GM23248 (cell line): Measurements from ENCODE around the gene NGB. TPM values are rescaled to one million over a fixed set of nuclear protein-coding genes. Genes with fewer than 3 reads are reported as not detected.

ENCODE experiments used
- DNase-seq: peaks from one replicate; pipeline ENCODE4 v3.0.0-alpha.2; 2015
- H2AFZ ChIP-seq: fragments of 200-600 bp; sonication (generic); 2 replicates; pipeline ENCODE4 v1.6.1; 2016; ENCODE audit warnings: antibody characterized with exemption
- H3F3A ChIP-seq: fragments of 200-600 bp; sonication (generic); 2 replicates; pipeline ENCODE4 v1.6.1; 2016; ENCODE audit warnings: mild to moderate bottlenecking, antibody characterized with exemption, mixed run types; ENCODE audit not compliant: insufficient read depth
- H3K27ac ChIP-seq: fragments of 200-600 bp; sonication (generic); 2 replicates; pipeline ENCODE4 v1.5.1; 2016; ENCODE audit warnings: mild to moderate bottlenecking
- H3K27me3 ChIP-seq: fragments of 200-600 bp; sonication (generic); replicated peaks from 2 replicates; pipeline ENCODE4 v1.6.1; 2016; ENCODE audit warnings: mild to moderate bottlenecking; ENCODE audit not compliant: insufficient read depth
- H3K36me3 ChIP-seq: fragments of 200-600 bp; sonication (generic); 2 replicates; pipeline ENCODE4 v1.6.1; 2016; ENCODE audit warnings: low read depth, mild to moderate bottlenecking
- H3K4me1 ChIP-seq: fragments of 200-600 bp; sonication (generic); 2 replicates; pipeline ENCODE4 v1.6.1; 2016; ENCODE audit warnings: mild to moderate bottlenecking; ENCODE audit not compliant: insufficient read depth
- H3K4me2 ChIP-seq: fragments of 200-600 bp; sonication (generic); one replicate; pipeline ENCODE4 v1.6.1; 2016; ENCODE audit warnings: mild to moderate bottlenecking; ENCODE audit not compliant: unreplicated experiment
- H3K4me3 ChIP-seq: fragments of 200-600 bp; sonication (generic); 2 replicates; pipeline ENCODE4 v1.5.1; 2016; ENCODE audit warnings: mild to moderate bottlenecking
- H3K79me2 ChIP-seq: fragments of 200-600 bp; sonication (generic); 2 replicates; pipeline ENCODE4 v1.6.1; 2016; ENCODE audit warnings: mild to moderate bottlenecking; ENCODE audit not compliant: insufficient read depth
- H3K9ac ChIP-seq: fragments of 200-600 bp; sonication (generic); 2 replicates; pipeline ENCODE4 v1.6.1; 2016; ENCODE audit warnings: mild to moderate bottlenecking
- H3K9me2 ChIP-seq: fragments of 200-600 bp; sonication (generic); 2 replicates; pipeline ENCODE4 v1.6.1; 2016; ENCODE audit warnings: mixed run types, mild to moderate bottlenecking, moderate library complexity; ENCODE audit not compliant: insufficient read depth
- H3K9me3 ChIP-seq: fragments of 200-600 bp; sonication (generic); one replicate; pipeline ENCODE4 v1.6.1; 2017; ENCODE audit warnings: low read depth
- H4K20me1 ChIP-seq: fragments of 200-600 bp; sonication (generic); 2 replicates; pipeline ENCODE4 v1.6.0; 2016; ENCODE audit not compliant: insufficient read depth
- EZH2 ChIP-seq: fragments of 200-600 bp; sonication (generic); IDR thresholded peaks from 2 replicates; pipeline ENCODE4 v1.6.1; 2018; ENCODE audit warnings: antibody characterized with exemption, mild to moderate bottlenecking; ENCODE audit not compliant: insufficient read depth, poor library complexity, severe bottlenecking
- EZH2phosphoT487 ChIP-seq: fragments of 200-600 bp; sonication (generic); IDR thresholded peaks from 2 replicates; pipeline ENCODE4 v1.6.1; 2018; ENCODE audit warnings: antibody characterized with exemption, moderate library complexity, mild to moderate bottlenecking, low read depth; ENCODE audit not compliant: insufficient read depth
- WGBS, 2 experiments: methylation state at CpG; one replicate each; pipeline ENCODE4 v1.1.6; 2015 to 2017; ENCODE audit warnings: low lambda C conversion rate in 2 of 2, low coverage in 1 of 2; ENCODE audit errors: missing lambda C conversion rate in 2 of 2; 5-methylcytosine and 5-hydroxymethylcytosine counted together
- in situ Hi-C: fragments of 300-500 bp; cut with MboI; formaldehyde crosslinking; loops from 2 replicates; pipeline ENCODE4 v1.15.0; 2020
- polyA plus RNA-seq: library from polyadenylated mRNA; unstranded; fragments of >200 nt; fragmentation: Nextera tagmentation; extraction: Ambion mirVana; gene quantifications from 2 replicates; pipeline ENCODE4 v1.2.1, GENCODE V29; 2016
- total RNA-seq: library from RNA; depleted of rRNA; stranded (reverse); fragments of >200 nt; shearing (Covaris generic); gene quantifications from 2 replicates; pipeline ENCODE4 v1.2.3, GENCODE V29; 2014

The NGB gene
- total and polyA plus RNA-seq, 2 experiments from 2014 or later: not detected

- no peaks in the 10 kb centered on the region for H3K9me3 ChIP-seq
- H2AFZ ChIP-seq: no peak overlapping the region
- no peaks in the 10 kb centered on the region for H3F3A ChIP-seq
- H3K4me2 ChIP-seq: no peak overlapping the region
- 0 out of 2 replicates have a peak, but pooled peaks cover 7% of the 10 kb centered on the region for H3K27me3 ChIP-seq
- no peak overlapping the region for H3K4me3 ChIP-seq
- H3K9me2 ChIP-seq: no peaks in the 10 kb centered on the region
- no peaks in the 10 kb centered on the region for H3K4me1 ChIP-seq
- H3K27ac ChIP-seq: no peak overlapping the region
- H4K20me1 ChIP-seq: no peaks in the 10 kb centered on the region
- no peak for TF ChIP-seq EZH2phosphoT487
- no peak for TF ChIP-seq EZH2
- no peak for DNase-seq
- no peaks in the 10 kb centered on the region for H3K36me3 ChIP-seq
- in situ Hi-C loops: no loop called here
- H3K9ac ChIP-seq: no peak overlapping the region
- H3K79me2 ChIP-seq: no peaks in the 10 kb centered on the region
- WGBS, 2 experiments: 56 to 58% methylated on average over 4 of the region's 4 CpGs
These were observed 25.2 kb downstream of the NGB start for GRCh38 chr14:77245820-77246219.

GRCh38 chr14:77243853-77244252, 27.2 kb downstream of the NGB start:
- Histone ChIP-seq H3K27ac (no peak overlapping the region), H3K9me2 (no peaks in the 10 kb centered on the region), H3K9me3 (no peaks in the 10 kb centered on the region), H3K4me3 (no peak overlapping the region), H3K36me3 (no peaks in the 10 kb centered on the region), H3K79me2 (no peaks in the 10 kb centered on the region), H3F3A (no peaks in the 10 kb centered on the region), H3K9ac (no peak overlapping the region), H3K4me2 (no peak overlapping the region), H3K27me3 (0 out of 2 replicates have a peak, but pooled peaks cover 7% of the 10 kb centered on the region), H3K4me1 (no peaks in the 10 kb centered on the region), H2AFZ (no peak overlapping the region), H4K20me1 (no peaks in the 10 kb centered on the region)
- 24 to 27% methylated on average over 4 of the region's 4 CpGs for WGBS, 2 experiments
- no peak for TF ChIP-seq EZH2phosphoT487
- no peak for TF ChIP-seq EZH2
- DNase-seq: no peak
- in situ Hi-C loops: no loop called here

GRCh38 chr14:77242752-77243151, 28.3 kb downstream of the NGB start:
- H3K4me1 ChIP-seq: no peaks in the 10 kb centered on the region
- H3K9me2 ChIP-seq: no peaks in the 10 kb centered on the region
- no peaks in the 10 kb centered on the region for H3F3A ChIP-seq
- in situ Hi-C loops: no loop called here
- no peaks in the 10 kb centered on the region for H3K9me3 ChIP-seq
- no peak overlapping the region for H2AFZ ChIP-seq
- no peak overlapping the region for H3K27ac ChIP-seq
- no peak for DNase-seq
- no peak overlapping the region for H3K4me3 ChIP-seq
- WGBS, 2 experiments: 43 to 48% methylated on average over 11 to 12 of the region's 12 CpGs
- H3K36me3 ChIP-seq: no peaks in the 10 kb centered on the region
- no peaks in the 10 kb centered on the region for H4K20me1 ChIP-seq
- no peak overlapping the region for H3K9ac ChIP-seq
- H3K79me2 ChIP-seq: no peaks in the 10 kb centered on the region
- H3K27me3 ChIP-seq: 0 out of 2 replicates have a peak, but pooled peaks cover 7% of the 10 kb centered on the region
- TF ChIP-seq EZH2phosphoT487 (no peak), EZH2 (no peak)
- H3K4me2 ChIP-seq: no peak overlapping the region

GRCh38 chr14:77241955-77242354, 29.1 kb downstream of the NGB start:
- Histone ChIP-seq H3K4me3 (no peak overlapping the region), H3K4me1 (no peaks in the 10 kb centered on the region), H3K27me3 (peaks cover 7% of the 10 kb centered on the region; the same call in 1 of the 2 replicates), H3K9me3 (no peaks in the 10 kb centered on the region), H2AFZ (no peak overlapping the region), H3K27ac (no peak overlapping the region), H3K79me2 (no peaks in the 10 kb centered on the region), H3K9ac (no peak overlapping the region), H3K9me2 (no peaks in the 10 kb centered on the region), H3K4me2 (no peak overlapping the region), H3K36me3 (no peaks in the 10 kb centered on the region), H4K20me1 (no peaks in the 10 kb centered on the region), H3F3A (no peaks in the 10 kb centered on the region)
- 45 to 51% methylated on average over 2 of the region's 2 CpGs for WGBS, 2 experiments
- peak; percentile 9 for DNase-seq
- in situ Hi-C loops: no loop called here
- TF ChIP-seq EZH2phosphoT487 (no peak), EZH2 (no peak)

GRCh38 chr14:77240336-77240915, 30.6 kb downstream of the NGB start:
- 49 to 58% methylated on average over 15 of the region's 15 CpGs for WGBS, 2 experiments

More at GRCh38 chr14:77240336-77240915, 30.6 kb downstream of the NGB start:
- Histone ChIP-seq H3K9ac (no peak overlapping the region), H3K79me2 (no peaks in the 10 kb centered on the region), H3K4me3 (no peak overlapping the region), H3K4me2 (no peak overlapping the region), H3K4me1 (no peaks in the 10 kb centered on the region), H3K27me3 (peaks cover 7% of the 10 kb centered on the region; the same call in 1 of the 2 replicates), H3F3A (no peaks in the 10 kb centered on the region), H3K9me2 (no peaks in the 10 kb centered on the region), H3K27ac (no peak overlapping the region), H2AFZ (no peak overlapping the region), H3K36me3 (no peaks in the 10 kb centered on the region), H4K20me1 (no peaks in the 10 kb centered on the region), H3K9me3 (no peaks in the 10 kb centered on the region)
- TF ChIP-seq EZH2phosphoT487: no peak
- TF ChIP-seq EZH2: no peak
- DNase-seq: no peak
- in situ Hi-C loops: no loop called here
